Measurements from ENCODE around the gene SIPA1L3.

The SIPA1L3 gene

DNA sequence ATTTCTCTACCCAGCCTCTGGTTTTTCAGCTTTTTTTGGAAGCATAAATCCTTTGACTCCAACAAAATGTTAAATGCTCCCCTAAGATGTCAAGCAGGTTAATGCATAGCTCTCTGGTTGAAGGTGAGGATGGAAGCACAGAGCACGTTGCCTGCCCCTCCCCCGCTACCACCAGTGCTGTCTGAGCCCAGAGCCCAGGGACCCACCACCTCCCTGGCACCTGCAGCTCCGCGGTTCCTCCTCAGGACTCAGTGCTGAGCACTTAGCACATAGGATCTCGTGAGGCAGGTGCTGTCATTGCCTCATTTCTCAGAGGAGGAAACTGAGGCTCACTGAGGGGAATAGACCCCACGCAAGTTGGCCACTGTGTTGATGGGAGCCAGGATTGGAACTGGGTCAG lies 268.4 kb downstream of the SIPA1L3 start:
- no peak for DNase-seq (ENCODE audit: low spot score)
- in situ Hi-C loops (cut with MboI; ENCODE audit: low pct_unique_long_range_greater_than_20kb, low sequenced_read_pairs, unreplicated experiment), result no loop called here
- TF ChIP-seq, protein P1, sequence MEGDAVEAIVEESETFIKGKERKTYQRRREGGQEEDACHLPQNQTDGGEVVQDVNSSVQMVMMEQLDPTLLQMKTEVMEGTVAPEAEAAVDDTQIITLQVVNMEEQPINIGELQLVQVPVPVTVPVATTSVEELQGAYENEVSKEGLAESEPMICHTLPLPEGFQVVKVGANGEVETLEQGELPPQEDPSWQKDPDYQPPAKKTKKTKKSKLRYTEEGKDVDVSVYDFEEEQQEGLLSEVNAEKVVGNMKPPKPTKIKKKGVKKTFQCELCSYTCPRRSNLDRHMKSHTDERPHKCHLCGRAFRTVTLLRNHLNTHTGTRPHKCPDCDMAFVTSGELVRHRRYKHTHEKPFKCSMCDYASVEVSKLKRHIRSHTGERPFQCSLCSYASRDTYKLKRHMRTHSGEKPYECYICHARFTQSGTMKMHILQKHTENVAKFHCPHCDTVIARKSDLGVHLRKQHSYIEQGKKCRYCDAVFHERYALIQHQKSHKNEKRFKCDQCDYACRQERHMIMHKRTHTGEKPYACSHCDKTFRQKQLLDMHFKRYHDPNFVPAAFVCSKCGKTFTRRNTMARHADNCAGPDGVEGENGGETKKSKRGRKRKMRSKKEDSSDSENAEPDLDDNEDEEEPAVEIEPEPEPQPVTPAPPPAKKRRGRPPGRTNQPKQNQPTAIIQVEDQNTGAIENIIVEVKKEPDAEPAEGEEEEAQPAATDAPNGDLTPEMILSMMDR (IDR thresholded peaks at IDR 0.05; ENCODE audit: extremely low read depth, insufficient read depth, missing control alignments), result no peak

GRCh38 chr19:38180071-38180470 lies 273.1 kb downstream of the SIPA1L3 start:
- no peak for DNase-seq (ENCODE audit: low spot score)
- TF ChIP-seq, protein P1 (IDR thresholded peaks at IDR 0.05; ENCODE audit: extremely low read depth, insufficient read depth, missing control alignments), result no peak
- in situ Hi-C loops (cut with MboI; ENCODE audit: low pct_unique_long_range_greater_than_20kb, low sequenced_read_pairs, unreplicated experiment), result no loop called here

DNA sequence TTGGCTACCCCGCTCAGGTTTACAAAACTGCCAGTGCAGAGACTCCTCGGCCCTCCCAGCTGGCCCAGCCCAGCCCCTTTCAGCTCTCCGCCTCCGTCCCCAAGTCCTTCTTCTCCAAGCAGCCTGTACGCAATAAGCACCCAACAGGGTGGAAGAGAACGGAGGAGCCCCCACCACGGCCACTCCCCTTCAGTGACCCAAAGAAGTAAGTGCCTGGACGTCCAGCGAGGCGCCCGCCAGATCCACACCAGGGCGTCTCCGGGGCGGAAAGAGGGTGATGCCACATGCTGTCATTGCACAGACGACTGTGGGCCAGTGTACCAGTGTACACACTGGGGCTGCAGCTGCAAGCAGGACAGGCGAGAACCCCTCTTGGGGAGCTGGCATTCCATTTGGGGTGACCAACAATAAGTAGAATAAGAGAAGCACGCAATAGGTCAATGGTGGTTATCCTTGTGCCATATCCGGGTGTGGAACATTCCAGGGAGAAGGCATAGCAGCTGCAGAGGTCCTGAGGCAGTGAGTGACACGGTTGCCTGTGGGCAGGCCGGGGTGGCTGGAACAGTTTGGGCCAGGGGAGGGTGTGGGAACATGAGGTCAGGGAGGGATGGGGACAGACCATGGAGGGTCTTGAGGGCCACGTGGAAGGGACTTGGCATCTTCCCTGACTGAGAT lies 275.7 kb downstream of the SIPA1L3 start:
- TF ChIP-seq, protein P1 (IDR thresholded peaks at IDR 0.05; ENCODE audit: extremely low read depth, insufficient read depth, missing control alignments), result no peak

GRCh38 chr19:38183251-38183897 lies 276.4 kb downstream of the SIPA1L3 start:
- no peak for DNase-seq (ENCODE audit: low spot score)
- TF ChIP-seq, protein P1 (IDR thresholded peaks at IDR 0.05; ENCODE audit: extremely low read depth, insufficient read depth, missing control alignments), result no peak
- in situ Hi-C loops (cut with MboI; ENCODE audit: low pct_unique_long_range_greater_than_20kb, low sequenced_read_pairs, unreplicated experiment), result no loop called here

More for the DNA sequence above, 275.7 kb downstream of the SIPA1L3 start:
- in situ Hi-C loops (cut with MboI; ENCODE audit: low pct_unique_long_range_greater_than_20kb, low sequenced_read_pairs, unreplicated experiment), result no loop called here
- no peak for DNase-seq (ENCODE audit: low spot score)

- DNase-seq (ENCODE audit: low spot score), result no peak
- TF ChIP-seq, protein P1 (IDR thresholded peaks at IDR 0.05; ENCODE audit: extremely low read depth, insufficient read depth, missing control alignments), result no peak
- in situ Hi-C loops (cut with MboI; ENCODE audit: low pct_unique_long_range_greater_than_20kb, low sequenced_read_pairs, unreplicated experiment), result no loop called here
These were observed 277.8 kb downstream of the SIPA1L3 start for GRCh38 chr19:38184815-38185214.

GRCh38 chr19:38185562-38185961 lies 278.6 kb downstream of the SIPA1L3 start:
- no peak for DNase-seq (ENCODE audit: low spot score)
- in situ Hi-C loops (cut with MboI; ENCODE audit: low pct_unique_long_range_greater_than_20kb, low sequenced_read_pairs, unreplicated experiment), result no loop called here
- TF ChIP-seq, protein P1 (IDR thresholded peaks at IDR 0.05; ENCODE audit: extremely low read depth, insufficient read depth, missing control alignments), result no peak

All from GM13977 (cell line).